BLaER1 treated with 17β-estradiol and CSF1 and Interleukin-3, amounts not matched to agents 10 nM and 100 nM (cell line): ENCODE measurements around the gene AMOTL1.
A peak's percentile ranks its signal among the peaks of the same experiment; 100 is the strongest.

Experiments used
- H3K27ac ChIP-seq, 11 experiments: shearing (Covaris generic); formaldehyde crosslinking; 2 replicates each; pipeline ENCODE4 v1.8.1; 2022
- H3K27me3 ChIP-seq, 11 experiments: shearing (Covaris generic); formaldehyde crosslinking; 2 replicates each; pipeline ENCODE4 v1.8.1; 2022
- H3K36me3 ChIP-seq, 11 experiments: shearing (Covaris generic); formaldehyde crosslinking; 2 replicates each; pipeline ENCODE4 v1.8.1; 2022
- H3K4me1 ChIP-seq, 10 experiments: shearing (Covaris generic); formaldehyde crosslinking; 2 replicates each; pipeline ENCODE4 v1.8.1; 2022
- H3K4me2 ChIP-seq, 11 experiments: shearing (Covaris generic); formaldehyde crosslinking; 2 replicates each; pipeline ENCODE4 v1.8.1; 2022
- H3K4me3 ChIP-seq, 10 experiments: shearing (Covaris generic); formaldehyde crosslinking; 2 replicates each; pipeline ENCODE4 v1.8.1; 2022
- H3K9ac ChIP-seq, 11 experiments: shearing (Covaris generic); formaldehyde crosslinking; 2 replicates each; pipeline ENCODE4 v1.8.1; 2022
- H3K9me3 ChIP-seq, 11 experiments: shearing (Covaris generic); formaldehyde crosslinking; replicated peaks in 1 of 11; 2 replicates each; pipeline ENCODE4 v1.8.1; 2022
- H4K20me1 ChIP-seq, 11 experiments: shearing (Covaris generic); formaldehyde crosslinking; 2 replicates each; pipeline ENCODE4 v1.8.1; 2022
- Cebpa-rat ChIP-seq, 11 experiments: shearing (Covaris generic); IDR thresholded peaks; 2 replicates each; pipeline ENCODE4 v1.8.1; 2022

The AMOTL1 gene

DNA sequence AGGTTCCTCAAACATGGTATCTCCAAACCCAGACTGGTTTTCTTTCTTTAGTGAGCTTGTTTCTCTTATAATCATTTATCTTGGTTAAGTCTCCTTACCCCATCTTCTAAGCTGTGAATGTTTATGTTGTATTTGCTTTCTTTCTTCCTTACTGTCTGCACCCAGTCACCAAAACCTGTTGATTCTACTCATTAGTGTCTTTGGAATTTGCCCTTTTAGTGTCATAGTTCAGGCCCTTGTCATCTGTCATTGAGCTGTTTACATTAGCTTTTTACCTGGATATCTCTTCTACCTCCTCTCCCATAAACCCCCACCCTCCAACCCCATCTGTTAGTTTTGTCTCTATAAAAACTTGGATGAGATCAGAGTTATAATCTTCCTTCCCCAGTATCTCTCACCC is 59.9 kb downstream of the AMOTL1 start:
- Histone ChIP-seq H3K27me3 (no peaks in the 10 kb centered on the region), H3K9me3 (peaks cover 0 to 6% (median 0%) of the 10 kb centered on the region in 11 experiments; a peak in 2 of 22 replicates), H3K4me1 (no peaks in the 10 kb centered on the region), H3K36me3 (peaks cover 92 to 100% (median 100%) of the 10 kb centered on the region in 11 experiments), H3K4me3 (no peak overlapping the region), H3K27ac (no peak overlapping the region), H3K9ac (no peak overlapping the region), H4K20me1 (peaks cover 0 to 10% (median 0%) of the 10 kb centered on the region in 11 experiments; a peak in 1 of 22 replicates), H3K4me2 (no peak overlapping the region)
- no peak for TF ChIP-seq Cebpa-rat (IDR thresholded peaks at IDR 0.05)

DNA sequence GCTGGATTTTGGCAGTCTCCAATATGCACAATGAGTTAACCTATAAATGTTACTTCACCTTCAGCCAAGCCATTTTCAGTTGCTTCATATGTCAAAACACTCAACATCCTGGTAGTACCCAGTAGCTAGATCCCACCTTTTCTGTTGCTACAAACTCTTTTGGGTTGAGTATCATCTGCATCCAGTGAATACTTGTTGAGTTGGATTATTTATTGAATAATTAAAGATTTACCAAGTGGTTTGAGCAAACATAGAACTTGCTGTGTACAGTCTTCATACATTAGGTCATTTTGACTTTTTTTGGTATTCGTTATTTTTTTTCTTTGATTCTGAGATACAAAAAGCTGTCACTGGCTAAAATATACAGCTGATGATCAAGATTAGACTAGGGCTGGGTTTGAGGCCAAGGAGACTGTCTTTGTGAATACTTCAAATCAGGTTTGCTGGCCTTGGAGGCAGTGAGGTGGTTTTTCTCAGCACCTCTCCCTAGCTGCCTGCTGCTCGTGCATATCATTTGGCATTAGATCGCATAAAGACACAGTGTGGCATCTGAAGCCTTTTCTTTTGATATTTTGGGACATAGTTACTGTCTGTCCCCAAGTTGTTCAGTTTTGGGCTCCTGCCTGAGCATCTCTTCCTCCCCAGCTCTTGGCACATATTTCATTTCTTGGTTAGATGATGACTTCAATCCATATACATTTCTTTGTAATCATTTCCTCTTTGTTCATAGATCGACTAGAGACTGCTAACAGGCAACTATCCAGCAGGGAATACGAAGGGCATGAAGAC is 62.8 kb downstream of the AMOTL1 start:
- no peak for TF ChIP-seq Cebpa-rat (IDR thresholded peaks at IDR 0.05)
- Histone ChIP-seq H3K27ac (no peak overlapping the region), H3K9ac (no peak overlapping the region), H3K4me3 (no peak overlapping the region), H3K27me3 (no peaks in the 10 kb centered on the region), H3K4me2 (no peak overlapping the region), H3K36me3 (peaks cover 74 to 100% (median 99%) of the 10 kb centered on the region in 11 experiments), H4K20me1 (peaks cover 0 to 10% (median 0%) of the 10 kb centered on the region in 11 experiments; a peak in 2 of 22 replicates), H3K4me1 (peaks cover 0 to 7% (median 0%) of the 10 kb centered on the region in 10 experiments; a peak in 3 of 20 replicates), H3K9me3 (peaks cover 0 to 6% (median 0%) of the 10 kb centered on the region in 11 experiments; a peak in 2 of 22 replicates)

DNA sequence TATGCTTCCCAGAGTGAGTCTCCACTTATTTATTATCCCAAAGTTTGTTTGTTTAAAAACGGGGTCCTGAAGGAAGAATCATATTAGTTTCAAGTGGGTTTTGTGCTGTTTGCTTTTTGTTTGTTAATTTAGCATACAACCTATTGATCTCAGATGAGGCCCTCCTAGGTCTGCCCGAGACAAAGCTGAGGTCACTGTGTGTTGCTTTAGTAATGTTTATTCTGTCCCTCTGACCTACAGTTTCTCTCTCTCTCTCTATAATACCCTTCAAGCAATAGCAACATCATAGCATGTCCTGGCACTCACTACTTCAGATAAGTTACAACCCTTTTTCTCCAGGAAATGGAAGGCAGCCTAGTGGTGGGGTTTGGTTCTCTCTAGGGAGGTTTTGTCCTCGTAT is 63.4 kb downstream of the AMOTL1 start:
- Histone ChIP-seq H3K36me3 (peaks cover 68 to 100% (median 99%) of the 10 kb centered on the region in 11 experiments), H3K27ac (no peak overlapping the region), H3K9me3 (peaks cover 0 to 2% (median 0%) of the 10 kb centered on the region in 11 experiments; a peak in 1 of 22 replicates), H3K4me1 (peaks cover 0 to 7% (median 0%) of the 10 kb centered on the region in 10 experiments; a peak in 3 of 20 replicates), H3K4me2 (no peak overlapping the region), H3K4me3 (no peak overlapping the region), H3K27me3 (no peaks in the 10 kb centered on the region), H4K20me1 (peaks cover 0 to 10% (median 0%) of the 10 kb centered on the region in 11 experiments; a peak in 3 of 22 replicates), H3K9ac (no peak overlapping the region)
- no peak for TF ChIP-seq Cebpa-rat (IDR thresholded peaks at IDR 0.05)

DNA sequence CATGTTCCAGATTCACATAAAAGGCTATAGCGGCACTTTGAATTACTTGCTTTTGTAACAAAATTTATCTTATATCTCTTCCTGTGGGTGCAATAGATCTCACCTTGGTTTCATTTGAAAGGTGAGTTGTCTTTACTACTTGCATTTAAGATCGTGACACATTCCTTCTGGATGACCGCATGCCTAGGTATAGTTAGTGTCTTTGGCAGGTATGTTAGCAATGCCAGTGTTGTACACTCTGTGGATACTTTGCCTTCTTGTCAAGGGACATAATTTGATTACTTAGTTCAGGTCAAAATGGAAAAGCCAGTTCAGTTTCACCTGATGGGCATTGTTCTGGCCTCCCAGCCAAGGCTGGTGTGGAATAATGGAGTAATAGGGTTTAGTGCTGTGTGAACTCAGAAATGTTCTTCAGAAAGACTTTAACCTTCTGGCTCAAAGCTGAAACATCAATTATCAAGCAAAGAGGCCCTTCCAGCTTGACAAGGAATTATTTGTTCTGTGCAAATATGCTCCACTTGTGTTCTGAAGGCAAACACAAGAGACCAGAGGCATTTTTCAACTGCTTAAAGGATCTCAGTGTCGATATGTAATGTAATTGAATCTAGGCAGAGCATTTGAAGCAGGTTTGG is 64.6 kb downstream of the AMOTL1 start:
- no peak for TF ChIP-seq Cebpa-rat (IDR thresholded peaks at IDR 0.05)
- no peak overlapping the region for H3K4me2 ChIP-seq
- H3K27me3 ChIP-seq: no peaks in the 10 kb centered on the region
- H3K27ac ChIP-seq: no peak overlapping the region
- H3K4me3 ChIP-seq: no peak overlapping the region
- no peaks in the 10 kb centered on the region for H3K9me3 ChIP-seq
- peaks cover 57 to 100% (median 99%) of the 10 kb centered on the region in 11 experiments for H3K36me3 ChIP-seq
- H3K9ac ChIP-seq: no peak overlapping the region
- peaks cover 0 to 6% (median 0%) of the 10 kb centered on the region in 11 experiments; a peak in 2 of 22 replicates for H4K20me1 ChIP-seq
- peaks cover 0 to 10% (median 0%) of the 10 kb centered on the region in 10 experiments; a peak in 5 of 20 replicates for H3K4me1 ChIP-seq

DNA sequence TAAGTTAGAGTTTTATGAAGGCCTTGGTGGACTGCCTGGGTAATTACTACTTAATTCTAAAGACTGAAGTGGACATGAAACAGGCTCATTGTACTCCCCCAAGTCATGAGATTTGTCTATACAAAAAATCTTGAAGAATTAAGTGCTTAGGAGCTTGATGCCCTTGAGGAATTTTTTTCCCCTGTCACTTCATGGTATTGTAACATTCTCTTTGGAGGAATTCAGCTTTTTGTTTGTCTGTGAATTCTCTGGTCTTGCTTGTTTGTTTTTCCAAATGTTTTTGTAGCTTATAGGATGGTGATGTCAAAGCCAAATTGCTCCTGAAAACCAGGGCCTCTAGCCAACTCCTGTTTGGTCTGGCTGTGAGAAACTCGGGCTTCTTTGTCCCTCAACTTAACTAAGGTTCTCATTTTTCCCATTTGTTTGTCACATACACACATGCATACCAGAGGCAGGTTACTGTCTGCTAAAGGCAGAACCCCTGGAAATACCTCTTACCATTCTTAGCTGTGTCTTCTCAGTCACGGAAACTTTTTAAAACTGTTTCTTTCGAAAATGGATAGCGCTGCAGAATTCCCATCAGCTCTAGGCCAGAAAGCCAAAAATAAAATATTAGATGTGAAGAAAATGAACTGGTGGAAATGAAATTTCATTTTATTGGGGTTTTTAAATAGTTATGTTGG is 66.9 kb downstream of the AMOTL1 start:
- peaks cover 44 to 100% (median 99%) of the 10 kb centered on the region in 11 experiments for H3K36me3 ChIP-seq
- no peak overlapping the region for H3K9ac ChIP-seq
- no peak for TF ChIP-seq Cebpa-rat (IDR thresholded peaks at IDR 0.05)

DNA sequence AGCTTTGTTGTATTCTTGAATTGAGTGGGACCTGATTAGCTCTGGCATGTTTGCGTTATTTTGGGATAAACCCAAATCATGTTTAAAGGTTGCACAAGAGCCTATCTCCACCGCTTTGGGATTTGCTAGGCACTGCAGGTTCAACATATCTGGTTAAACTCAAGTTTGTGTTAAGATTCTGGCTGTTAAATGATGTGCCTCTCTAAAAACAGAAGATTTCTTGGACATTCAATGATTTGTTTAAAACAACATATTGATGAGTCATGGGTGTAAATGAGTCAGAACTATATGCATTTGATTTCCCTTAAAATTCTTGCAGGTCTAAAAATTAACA is 67.4 kb downstream of the AMOTL1 start:
- Histone ChIP-seq H3K27me3 (no peaks in the 10 kb centered on the region), H3K27ac (no peak overlapping the region), H3K4me1 (peaks cover 0 to 27% (median 0%) of the 10 kb centered on the region in 10 experiments; a peak in 6 of 20 replicates), H3K36me3 (peaks cover 39 to 99% (median 97%) of the 10 kb centered on the region in 11 experiments), H3K9me3 (no peaks in the 10 kb centered on the region), H3K9ac (no peak overlapping the region), H3K4me3 (no peak overlapping the region), H4K20me1 (peaks cover 0 to 6% (median 0%) of the 10 kb centered on the region in 11 experiments; a peak in 2 of 22 replicates), H3K4me2 (no peak overlapping the region)
- TF ChIP-seq Cebpa-rat (IDR thresholded peaks at IDR 0.05): no peak

More for the DNA sequence above, 66.9 kb downstream of the AMOTL1 start:
- Histone ChIP-seq H3K4me3 (no peak overlapping the region), H3K27me3 (no peaks in the 10 kb centered on the region), H3K27ac (no peak overlapping the region), H3K4me1 (peaks cover 0 to 27% (median 0%) of the 10 kb centered on the region in 10 experiments; a peak in 6 of 20 replicates), H4K20me1 (peaks cover 0 to 6% (median 0%) of the 10 kb centered on the region in 11 experiments; a peak in 2 of 22 replicates), H3K9me3 (no peaks in the 10 kb centered on the region), H3K4me2 (no peak overlapping the region)

DNA sequence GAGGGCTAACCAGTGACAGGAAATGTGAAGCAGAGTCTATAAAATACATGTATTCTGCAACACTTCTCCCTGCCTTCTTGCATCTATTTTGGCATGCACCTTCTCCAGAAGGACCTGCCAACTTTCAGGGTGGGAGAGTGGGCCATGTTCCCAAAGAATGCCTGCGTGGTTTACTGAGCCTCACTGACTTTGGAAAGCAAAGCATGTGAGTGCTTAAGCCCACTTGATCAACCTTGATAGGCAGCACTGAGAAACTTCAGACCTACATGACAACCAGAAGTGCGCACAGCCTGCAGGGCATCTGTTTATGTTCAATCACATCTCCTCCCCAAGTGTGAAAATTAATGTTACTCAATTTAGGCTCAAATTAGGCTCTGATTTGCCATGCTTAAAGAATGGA is 69.2 kb downstream of the AMOTL1 start:
- TF ChIP-seq Cebpa-rat (IDR thresholded peaks at IDR 0.05): no peak
- Histone ChIP-seq H3K9me3 (no peaks in the 10 kb centered on the region), H3K36me3 (peaks cover 23 to 97% (median 85%) of the 10 kb centered on the region in 11 experiments), H3K27ac (no peak overlapping the region), H4K20me1 (peaks cover 0 to 6% (median 0%) of the 10 kb centered on the region in 11 experiments; a peak in 2 of 22 replicates), H3K9ac (no peak overlapping the region), H3K4me1 (peaks cover 0 to 27% (median 0%) of the 10 kb centered on the region in 10 experiments; a peak in 6 of 20 replicates), H3K27me3 (no peaks in the 10 kb centered on the region), H3K4me3 (no peak overlapping the region), H3K4me2 (no peak overlapping the region)

DNA sequence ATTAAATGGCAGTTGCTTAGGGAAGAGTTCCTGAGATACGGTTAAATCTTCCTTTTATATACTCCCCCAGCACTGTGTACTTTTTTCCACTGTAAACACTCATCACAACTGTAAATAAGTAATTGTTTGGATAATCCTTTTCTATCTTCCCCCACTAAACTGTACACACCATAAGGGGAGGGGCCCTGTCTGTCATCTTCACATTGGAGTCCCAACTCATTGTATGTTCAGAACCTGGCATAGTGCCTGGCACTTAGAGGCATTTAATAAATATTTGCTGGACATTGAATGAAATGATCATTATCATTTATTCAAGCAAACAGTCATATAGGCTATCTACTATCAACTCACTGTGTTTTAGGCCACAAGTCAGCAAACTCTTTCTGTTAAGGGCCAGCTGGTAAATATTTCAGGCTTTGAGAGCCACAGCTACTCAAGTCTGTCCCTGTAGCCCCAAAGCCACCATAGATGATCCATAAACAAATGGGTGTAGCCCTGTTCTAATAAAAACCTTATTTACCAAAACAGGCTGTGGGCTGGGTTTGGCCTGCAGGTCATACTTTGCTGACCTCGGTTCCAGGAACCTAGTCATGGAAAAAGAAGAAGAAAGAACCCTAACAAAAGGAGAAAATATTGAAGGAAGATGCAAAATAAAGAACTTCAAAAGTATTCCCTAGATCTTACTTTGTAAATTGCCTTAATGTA is 70.0 kb downstream of the AMOTL1 start:
- Histone ChIP-seq H3K9ac (peak overlapping the region in 1 of 11 experiments; percentile 5; a peak in 1 of 22 replicates), H3K4me2 (peak overlapping the region in 3 of 11 experiments; percentile 30 to 73 (median 60); a peak in 6 of 22 replicates), H3K27me3 (no peaks in the 10 kb centered on the region), H3K9me3 (no peaks in the 10 kb centered on the region), H3K4me3 (no peak overlapping the region), H3K27ac (peak overlapping the region in 4 of 11 experiments; percentile 12 to 53 (median 52); a peak in 6 of 22 replicates), H3K36me3 (peaks cover 15 to 97% (median 84%) of the 10 kb centered on the region in 11 experiments; a peak in 21 of 22 replicates), H4K20me1 (peaks cover 0 to 6% (median 0%) of the 10 kb centered on the region in 11 experiments; a peak in 2 of 22 replicates), H3K4me1 (peaks cover 0 to 27% (median 0%) of the 10 kb centered on the region in 10 experiments; a peak in 6 of 20 replicates)
- TF ChIP-seq Cebpa-rat (IDR thresholded peaks at IDR 0.05): no peak
